Skeletal muscle tissue (tissue), 4 donors: ENCODE data around the gene GRIK1. TPM values are rescaled to one million over a fixed set of nuclear protein-coding genes. Genes with fewer than 3 reads are reported as not detected.
"Not testable (repeated sequence)": the region's sequence is repeated elsewhere in the genome, so short reads cannot be mapped to it uniquely, and the experiment has no call there.

Experiments used
- H3K27ac ChIP-seq: one replicate; pipeline ENCODE4 v1.7.0; 2013; ENCODE audit warnings: mild to moderate bottlenecking, low read depth, low read length, inconsistent platforms
- H3K27me3 ChIP-seq, 3 donors: one replicate each; pipeline ENCODE4 v1.7.0; 2013; ENCODE audit warnings: low read length in 3 of 3; ENCODE audit not compliant: control insufficient read depth in 3 of 3, insufficient read depth in 3 of 3
- H3K36me3 ChIP-seq, 3 donors: one replicate each; pipeline ENCODE4 v1.7.0; 2013; ENCODE audit warnings: low read length in 3 of 3; ENCODE audit not compliant: control insufficient read depth in 3 of 3, insufficient read depth in 3 of 3
- H3K4me1 ChIP-seq, 3 donors: one replicate each; pipeline ENCODE4 v1.7.0; 2013; ENCODE audit warnings: low read length in 3 of 3, mild to moderate bottlenecking in 3 of 3; ENCODE audit not compliant: control insufficient read depth in 3 of 3, insufficient read depth in 3 of 3
- H3K4me3 ChIP-seq, 3 donors: one replicate each; pipeline ENCODE4 v1.7.0; 2013; ENCODE audit warnings: low read length in 3 of 3
- H3K9ac ChIP-seq, 3 donors: one replicate each; pipeline ENCODE4 v1.7.0; 2013; ENCODE audit warnings: low read length in 3 of 3, mild to moderate bottlenecking in 3 of 3, moderate library complexity in 2 of 3, low read depth in 1 of 3
- H3K9me3 ChIP-seq, 3 donors: one replicate each; pipeline ENCODE4 v1.7.0; 2013; ENCODE audit warnings: low read length in 3 of 3; ENCODE audit not compliant: control insufficient read depth in 3 of 3
- total RNA-seq: library from RNA; depleted of rRNA; stranded (reverse); fragments of >200 nt; gene quantifications from one replicate; pipeline ENCODE4 v1.2.3, GENCODE V29; 2014
- donor health status: Osteomylitis.

GRIK1 gene
- 1.0 TPM for total RNA-seq

- Histone ChIP-seq H3K27ac (no peak within 1 kb of the TSS), H3K4me1 (peaks cover 0 to 3% (median 2%) of the 10 kb centered on the region in 3 donors), H3K9me3 (no peaks in the 10 kb centered on the region), H3K27me3 (peaks cover 18 to 29% (median 23%) of the 10 kb centered on the region in 3 donors), H3K9ac (no peak within 1 kb of the TSS), H3K4me3 (peak within 1 kb of the TSS in 1 of 3 donors; percentile 40), H3K36me3 (no peaks in the 10 kb centered on the region)
These were observed at the start of gene GRIK1 for GRCh38 chr21:29939924-29940275. Gene GRIK1, minus strand, starts transcription at chr21:29939996.

GRCh38 chr21:29987762-29988161 is 48.0 kb upstream of the GRIK1 start:
- Histone ChIP-seq H3K27ac (no peak overlapping the region), H3K4me3 (no peak overlapping the region), H3K27me3 (no peaks in the 10 kb centered on the region), H3K9me3 (no peaks in the 10 kb centered on the region), H3K9ac (no peak overlapping the region), H3K36me3 (no peaks in the 10 kb centered on the region), H3K4me1 (no peaks in the 10 kb centered on the region)

DNA sequence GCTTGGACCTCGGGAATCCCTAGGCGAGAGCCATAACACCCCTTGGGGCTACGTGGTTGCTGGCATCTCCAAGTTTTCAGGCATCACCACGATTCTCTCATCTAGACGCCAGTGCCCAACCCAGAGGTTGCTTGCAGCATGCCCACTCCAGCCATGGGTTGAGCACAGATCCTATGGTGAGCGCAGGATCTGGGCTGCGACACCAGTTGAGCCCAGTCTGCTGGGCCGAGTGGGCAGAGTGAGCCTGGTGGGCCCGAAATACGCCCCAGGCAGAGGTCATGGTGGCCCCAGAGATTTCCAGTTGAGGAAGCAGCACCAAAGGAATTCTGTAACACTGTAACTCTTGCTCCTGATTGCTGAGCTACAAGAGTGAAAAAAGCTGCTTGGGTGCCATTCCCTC is 46.1 kb upstream of the GRIK1 start:
- no peaks in the 10 kb centered on the region for H3K9me3 ChIP-seq

GRCh38 chr21:29979043-29979442 is 39.2 kb upstream of the GRIK1 start:
- Histone ChIP-seq H3K9ac (no peak overlapping the region), H3K4me3 (no peak overlapping the region), H3K4me1 (no peaks in the 10 kb centered on the region), H3K9me3 (no peaks in the 10 kb centered on the region), H3K36me3 (no peaks in the 10 kb centered on the region), H3K27ac (no peak overlapping the region), H3K27me3 (no peaks in the 10 kb centered on the region)

More for the DNA sequence above, 46.1 kb upstream of the GRIK1 start:
- H3K27ac ChIP-seq = no peak overlapping the region
- H3K9ac ChIP-seq = no peak overlapping the region
- H3K27me3 ChIP-seq = no peaks in the 10 kb centered on the region
- no peaks in the 10 kb centered on the region for H3K4me1 ChIP-seq
- H3K4me3 ChIP-seq = no peak overlapping the region
- H3K36me3 ChIP-seq = no peaks in the 10 kb centered on the region

DNA sequence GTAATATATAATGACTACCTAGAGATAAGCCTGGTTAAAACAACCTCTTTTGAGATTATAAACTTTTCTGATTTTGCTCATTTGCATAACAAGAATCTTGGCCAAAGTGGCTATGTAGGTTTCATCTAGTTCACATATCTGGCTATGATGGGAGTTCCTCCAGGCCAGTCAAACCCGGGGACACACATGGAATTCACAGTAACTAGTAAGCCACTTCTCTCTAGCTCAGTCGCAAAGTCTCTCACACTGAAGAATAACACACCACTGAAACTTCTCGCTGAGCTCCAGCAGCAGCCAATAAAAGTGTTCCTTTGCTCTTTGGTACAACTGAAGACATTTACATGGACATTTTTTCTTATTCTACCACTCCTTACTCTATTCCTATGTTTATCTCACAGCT is 36.0 kb upstream of the GRIK1 start:
- H3K36me3 ChIP-seq = no peaks in the 10 kb centered on the region
- no peak overlapping the region for H3K27ac ChIP-seq
- no peaks in the 10 kb centered on the region for H3K9me3 ChIP-seq
- H3K9ac ChIP-seq = no peak overlapping the region
- H3K4me1 ChIP-seq = no peaks in the 10 kb centered on the region
- H3K27me3 ChIP-seq = no peaks in the 10 kb centered on the region
- H3K4me3 ChIP-seq = no peak overlapping the region

- no peak overlapping the region for H3K4me3 ChIP-seq
- no peak overlapping the region for H3K9ac ChIP-seq
- H3K27me3 ChIP-seq = no peaks in the 10 kb centered on the region
- no peaks in the 10 kb centered on the region for H3K4me1 ChIP-seq
- no peaks in the 10 kb centered on the region for H3K9me3 ChIP-seq
- H3K36me3 ChIP-seq = no peaks in the 10 kb centered on the region
- no peak overlapping the region for H3K27ac ChIP-seq
These were observed 33.5 kb upstream of the GRIK1 start for GRCh38 chr21:29973258-29973657.

DNA sequence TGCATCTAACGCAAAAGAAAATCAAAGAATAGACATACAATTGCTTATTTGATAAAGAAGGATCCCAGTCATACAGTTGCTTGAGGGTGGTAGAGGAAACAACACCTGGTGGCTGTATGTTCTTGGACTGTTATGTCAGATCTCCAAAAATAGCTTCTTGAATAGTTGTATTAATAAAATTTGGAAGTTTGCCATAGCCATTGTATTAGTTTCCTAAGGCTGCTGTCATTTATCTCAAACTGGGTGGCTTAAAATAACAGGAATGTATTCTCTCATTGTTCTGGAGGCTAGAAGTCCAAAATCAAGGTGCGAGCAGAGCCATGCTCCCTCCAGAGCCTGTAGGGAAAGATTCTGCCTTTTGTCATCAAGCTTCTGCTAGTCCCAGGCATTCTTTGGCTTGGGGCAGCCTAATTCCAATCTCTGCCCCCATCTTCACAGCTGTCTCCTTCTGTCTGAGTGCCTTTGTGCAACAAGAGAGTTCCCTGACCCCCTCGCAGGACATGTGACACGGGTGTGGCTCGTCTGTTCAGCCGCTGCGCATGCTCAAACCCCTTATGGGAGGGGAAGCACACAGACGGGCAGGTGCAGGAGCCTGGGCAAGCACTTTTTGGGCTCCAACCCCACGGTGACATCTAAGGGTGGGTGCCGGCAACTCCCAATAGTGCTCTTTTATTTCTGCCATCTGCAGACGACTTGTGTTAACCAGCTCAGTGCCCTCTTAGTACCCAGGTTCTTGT is 21.7 kb upstream of the GRIK1 start:
- Histone ChIP-seq H3K27ac (no peak overlapping the region), H3K4me3 (no peak overlapping the region)

GRCh38 chr21:29958551-29958950 is 18.8 kb upstream of the GRIK1 start:
- Histone ChIP-seq H3K36me3 (no peaks in the 10 kb centered on the region), H3K9ac (no peak overlapping the region), H3K27me3 (no peaks in the 10 kb centered on the region), H3K27ac (no peak overlapping the region), H3K4me3 (no peak overlapping the region), H3K9me3 (no peaks in the 10 kb centered on the region), H3K4me1 (no peaks in the 10 kb centered on the region)

More for the DNA sequence above, 21.7 kb upstream of the GRIK1 start:
- no peak overlapping the region for H3K9ac ChIP-seq
- no peaks in the 10 kb centered on the region for H3K36me3 ChIP-seq
- H3K9me3 ChIP-seq = no peaks in the 10 kb centered on the region
- H3K4me1 ChIP-seq = no peaks in the 10 kb centered on the region
- H3K27me3 ChIP-seq = no peaks in the 10 kb centered on the region

- H3K27me3 ChIP-seq, H3K9ac ChIP-seq, H3K4me3 ChIP-seq, H3K27ac ChIP-seq, H3K9me3 ChIP-seq, H3K36me3 ChIP-seq, H3K4me1 ChIP-seq: not testable (repeated sequence)
These were observed 18.2 kb upstream of the GRIK1 start for GRCh38 chr21:29958035-29958434.

DNA sequence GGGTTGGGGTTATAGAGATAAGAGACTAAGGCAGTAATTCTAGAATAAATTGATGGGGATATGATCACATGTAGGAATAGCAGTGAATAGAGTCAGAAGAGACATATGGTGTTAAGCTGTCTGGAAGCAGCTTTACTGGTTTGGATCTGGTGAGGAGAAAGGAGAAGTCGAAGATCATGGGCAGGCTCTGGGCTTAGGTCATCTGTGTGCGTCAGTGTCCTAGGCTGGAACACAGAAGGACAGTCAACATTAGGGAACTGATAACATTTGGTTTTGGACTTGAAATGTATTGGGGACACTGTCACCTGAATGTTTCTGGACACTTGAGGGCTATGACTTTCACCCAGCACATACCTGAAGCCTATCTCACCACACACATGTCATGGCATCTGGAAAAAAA is 13.9 kb upstream of the GRIK1 start:
- H3K27ac ChIP-seq = no peak overlapping the region
- H3K9me3 ChIP-seq = no peaks in the 10 kb centered on the region
- H3K9ac ChIP-seq = no peak overlapping the region
- H3K4me3 ChIP-seq = no peak overlapping the region
- peaks cover 0 to 3% (median 0%) of the 10 kb centered on the region in 3 donors for H3K27me3 ChIP-seq
- no peaks in the 10 kb centered on the region for H3K4me1 ChIP-seq
- H3K36me3 ChIP-seq = no peaks in the 10 kb centered on the region
